ENCODE results near the gene GRXCR1. TPM values are rescaled to one million over a fixed set of nuclear protein-coding genes. Genes with fewer than 3 reads are reported as not detected.

GRXCR1 gene
- polyA plus RNA-seq, 1 of the 3 experiments (the other 2 are of a cell fraction) = not detected

- Histone ChIP-seq H3K4me1 (ENCODE audit: control insufficient read depth in 1 of 2, insufficient read depth in 2 of 2, low read depth in 1 of 2, low read length in 1 of 2) (no peaks in the 10 kb centered on the region), H3K27ac (ENCODE audit: low read depth in 2 of 2, low read length in 1 of 2) (no peak overlapping the region), H2AFZ (ENCODE audit: low read depth) (no peak overlapping the region), H3K9ac (no peak overlapping the region), H3K4me3 (ENCODE audit: low read depth in 2 of 2, low read length in 1 of 2) (no peak overlapping the region), H3K27me3 (ENCODE audit: insufficient read depth) (no peaks in the 10 kb centered on the region), H3K36me3 (replicated peaks in 1 of 2; ENCODE audit: control insufficient read depth in 1 of 2, insufficient read depth in 2 of 2, low read length in 1 of 2) (no peaks in the 10 kb centered on the region), H3K9me2 (no peaks in the 10 kb centered on the region), H3K9me3 (no peaks in the 10 kb centered on the region), H3K4me2 (no peak overlapping the region), H4K20me1 (ENCODE audit: insufficient read depth) (no peaks in the 10 kb centered on the region), H3F3A (replicated peaks; ENCODE audit: insufficient read depth) (no peaks in the 10 kb centered on the region), H3K79me2 (ENCODE audit: insufficient read depth) (no peaks in the 10 kb centered on the region)
- no peak for DNase-seq
- ChIA-PET POLR2A (no interaction called here), CTCF (interaction anchor here (1.0 kb wide), 1 partner anchor 12 kb away, joined by 3 read pairs; no protein-coding TSS in a partner anchor)
- TF ChIP-seq JUND (IDR thresholded peaks at IDR 0.05) = no peak
- TF ChIP-seq MXI1 (IDR thresholded peaks at IDR 0.05; ENCODE audit: low read depth, low read length) = no peak
Measured at GRCh38 chr4:42928582-42928981, 36.1 kb downstream of the GRXCR1 start.

GRCh38 chr4:42942216-42942615 is 49.7 kb downstream of the GRXCR1 start:
- TF ChIP-seq FOSL2 (IDR thresholded peaks at IDR 0.05; ENCODE audit: borderline replicate concordance, low read depth) (no peak), RXRA (IDR thresholded peaks at IDR 0.05; ENCODE audit: borderline replicate concordance, low read depth) (no peak), JUND (IDR thresholded peaks at IDR 0.05) (no peak)
- Histone ChIP-seq H3K4me3 (ENCODE audit: low read depth in 2 of 2, low read length in 1 of 2) (no peak overlapping the region), H3K9ac (no peak overlapping the region), H3K9me3 (no peaks in the 10 kb centered on the region), H3K4me1 (ENCODE audit: control insufficient read depth in 1 of 2, insufficient read depth in 2 of 2, low read depth in 1 of 2, low read length in 1 of 2) (peaks cover 0 to 16% of the 10 kb centered on the region in 2 experiments; a peak in 2 of 4 replicates), H3K36me3 (replicated peaks in 1 of 2; ENCODE audit: control insufficient read depth in 1 of 2, insufficient read depth in 2 of 2, low read length in 1 of 2) (no peaks in the 10 kb centered on the region), H3K27me3 (ENCODE audit: insufficient read depth) (no peaks in the 10 kb centered on the region), H3K9me2 (no peaks in the 10 kb centered on the region), H2AFZ (ENCODE audit: low read depth) (no peak overlapping the region), H3K27ac (ENCODE audit: low read depth in 2 of 2, low read length in 1 of 2) (peak overlapping the region in 1 of 2 experiments; percentile 22; a peak in 1 of 4 replicates), H3F3A (replicated peaks; ENCODE audit: insufficient read depth) (no peaks in the 10 kb centered on the region), H4K20me1 (ENCODE audit: insufficient read depth) (no peaks in the 10 kb centered on the region), H3K4me2 (no peak overlapping the region), H3K79me2 (ENCODE audit: insufficient read depth) (no peaks in the 10 kb centered on the region)
- 0% methylated on average over 1 of the region's 1 CpG for WGBS (ENCODE audit: low lambda C conversion rate)
- DNase-seq = no peak
- POLR2A ChIA-PET = no interaction called here
- CTCF ChIA-PET = interaction anchor here (0.8 to 1.6 kb wide), 3 partner anchors 23 to 373 kb away, joined by 4 read pairs; no protein-coding TSS in a partner anchor

- H3K9me2 ChIP-seq = no peaks in the 10 kb centered on the region
- peaks cover 0 to 8% of the 10 kb centered on the region in 2 experiments; a peak in 2 of 4 replicates for H3K4me1 ChIP-seq (ENCODE audit: control insufficient read depth in 1 of 2, insufficient read depth in 2 of 2, low read depth in 1 of 2, low read length in 1 of 2)
- H3K4me3 ChIP-seq (ENCODE audit: low read depth in 2 of 2, low read length in 1 of 2) = no peak overlapping the region
- ChIA-PET CTCF (interaction anchor here (0.8 kb wide), 1 partner anchor 51 kb away, joined by 3 read pairs; no protein-coding TSS in a partner anchor), POLR2A (no interaction called here)
- H3F3A ChIP-seq (replicated peaks; ENCODE audit: insufficient read depth) = no peaks in the 10 kb centered on the region
- TF ChIP-seq GABPA (IDR thresholded peaks at IDR 0.05; ENCODE audit: low read depth) (no peak), FOXM1 (IDR thresholded peaks at IDR 0.05; ENCODE audit: low read depth) (no peak), GATA2 (CRISPR knock-in tag; IDR thresholded peaks at IDR 0.05) (no peak), JUND (IDR thresholded peaks at IDR 0.05) (no peak), MXI1 (IDR thresholded peaks at IDR 0.05; ENCODE audit: low read depth, low read length) (no peak), EZH2phosphoT487 (IDR thresholded peaks at IDR 0.05; ENCODE audit: borderline replicate concordance, low read depth) (no peak), USF2 (IDR thresholded peaks at IDR 0.05; ENCODE audit: borderline replicate concordance, low read depth, low read length) (no peak), TCF12 (IDR thresholded peaks at IDR 0.05) (no peak)
- no peaks in the 10 kb centered on the region for H3K27me3 ChIP-seq (ENCODE audit: insufficient read depth)
- H3K27ac ChIP-seq (ENCODE audit: low read depth in 2 of 2, low read length in 1 of 2) = no peak overlapping the region
- no peak for DNase-seq
- H2AFZ ChIP-seq (ENCODE audit: low read depth) = no peak overlapping the region
- no peak overlapping the region for H3K4me2 ChIP-seq
- no peaks in the 10 kb centered on the region for H4K20me1 ChIP-seq (ENCODE audit: insufficient read depth)
- H3K36me3 ChIP-seq (replicated peaks in 1 of 2; ENCODE audit: control insufficient read depth in 1 of 2, insufficient read depth in 2 of 2, low read length in 1 of 2) = no peaks in the 10 kb centered on the region
- H3K79me2 ChIP-seq (ENCODE audit: insufficient read depth) = no peaks in the 10 kb centered on the region
- no peaks in the 10 kb centered on the region for H3K9me3 ChIP-seq
- no peak overlapping the region for H3K9ac ChIP-seq
- 66% methylated on average over 2 of the region's 2 CpGs for WGBS (ENCODE audit: low lambda C conversion rate)
Measured at GRCh38 chr4:42945874-42946273, 53.4 kb downstream of the GRXCR1 start.

Data from SK-N-SH (cell line).